Transverse colon (tissue), 4 donors: ENCODE data around the gene NBAS. TPM values are rescaled to one million over a fixed set of nuclear protein-coding genes. Genes with fewer than 3 reads are reported as not detected.

Source experiments
- DNase-seq: peaks from one replicate; pipeline ENCODE4 v3.0.0-alpha.2; 2019
- H3K27ac ChIP-seq, 4 donors: fragments of 200-600 bp; sonication (generic); 2 replicates each; pipeline ENCODE4 v1.5.1; 2016 to 2018; ENCODE audit warnings: inconsistent platforms in 4 of 4
- H3K27me3 ChIP-seq: fragments of 200-600 bp; sonication (generic); 2 replicates; pipeline ENCODE4 v1.5.1; 2017; ENCODE audit warnings: inconsistent platforms
- H3K36me3 ChIP-seq, 4 donors: fragments of 200-600 bp; sonication (generic); 2 replicates each; pipeline ENCODE4 v1.5.1; 2017 to 2019; ENCODE audit warnings: inconsistent platforms in 4 of 4
- H3K4me1 ChIP-seq, 4 donors: fragments of 200-600 bp; sonication (generic); 2 replicates each; pipeline ENCODE4 v1.5.1; 2017 to 2020; ENCODE audit warnings: inconsistent platforms in 4 of 4
- H3K4me3 ChIP-seq, 4 donors: fragments of 200-600 bp; sonication (generic); 1 replicate in 1 of 4; 2 replicates in 3 of 4; pipeline versions ENCODE4 v1.5.1 to v1.6.1; 2017 to 2019; ENCODE audit warnings: inconsistent platforms in 4 of 4
- H3K9me3 ChIP-seq, 2 donors: fragments of 200-600 bp; sonication (generic); 2 replicates each; pipeline ENCODE4 v1.5.1; 2017 to 2019; ENCODE audit warnings: inconsistent platforms in 2 of 2
- CTCF ChIP-seq, 5 experiments: fragments of 200-600 bp in 3 of 5; fragments of 450-650 bp in 2 of 5; sonication (generic) in 3 of 5; IDR thresholded peaks; 1 replicate in 2 of 5; 2 replicates in 3 of 5; pipeline ENCODE4 v1.5.1; 2016 to 2017; ENCODE audit warnings: antibody characterized with exemption in 5 of 5, inconsistent platforms in 3 of 5, mild to moderate bottlenecking in 2 of 5, moderate library complexity in 1 of 5
- EP300 ChIP-seq: sonication (generic); formaldehyde crosslinking; IDR thresholded peaks from one replicate; pipeline ENCODE4 v1.6.1; 2017; ENCODE audit warnings: antibody characterized with exemption, low read depth
- POLR2A ChIP-seq: fragments of 450-650 bp; IDR thresholded peaks from one replicate; pipeline ENCODE4 v1.6.1; 2016; ENCODE audit warnings: antibody characterized with exemption, mild to moderate bottlenecking, moderate library complexity
- POLR2AphosphoS5 ChIP-seq, 3 donors: sonication (generic); formaldehyde crosslinking; IDR thresholded peaks; one replicate each; pipeline ENCODE4 v1.6.1; 2016; ENCODE audit warnings: antibody characterized with exemption in 3 of 3
- WGBS, 2 donors: methylation state at CpG; one replicate each; pipeline ENCODE4 v1.1.5; 2018; ENCODE audit warnings: low coverage in 1 of 2; 5-methylcytosine and 5-hydroxymethylcytosine counted together
- in situ Hi-C, 4 donors: fragments of 200-750 bp; cut with MboI; loops; one replicate each; pipeline versions ENCODE4 v1.15.0 to v1.15.1; 2017; ENCODE audit warnings: low sequenced_read_pairs in 3 of 4, low pct_ligation_motif_present in 1 of 4, low pct_unique_long_range_greater_than_20kb in 1 of 4
- intact Hi-C: fragments of 100-400 bp; cut with DNase I; formaldehyde crosslinking; loops from one replicate; pipeline ENCODE4 v1.15.1; 2023; ENCODE audit warnings: low total_unique reads
- total RNA-seq, 4 donors: library from RNA; depleted of rRNA; stranded (reverse); fragments of >200 nt; gene quantifications; one replicate each; pipeline ENCODE4 v1.1.0, GENCODE V29; 2016

Gene NBAS
- total RNA-seq, 4 donors from 2014 or later: 30.6 to 43.2 (median 34.5) TPM

DNA sequence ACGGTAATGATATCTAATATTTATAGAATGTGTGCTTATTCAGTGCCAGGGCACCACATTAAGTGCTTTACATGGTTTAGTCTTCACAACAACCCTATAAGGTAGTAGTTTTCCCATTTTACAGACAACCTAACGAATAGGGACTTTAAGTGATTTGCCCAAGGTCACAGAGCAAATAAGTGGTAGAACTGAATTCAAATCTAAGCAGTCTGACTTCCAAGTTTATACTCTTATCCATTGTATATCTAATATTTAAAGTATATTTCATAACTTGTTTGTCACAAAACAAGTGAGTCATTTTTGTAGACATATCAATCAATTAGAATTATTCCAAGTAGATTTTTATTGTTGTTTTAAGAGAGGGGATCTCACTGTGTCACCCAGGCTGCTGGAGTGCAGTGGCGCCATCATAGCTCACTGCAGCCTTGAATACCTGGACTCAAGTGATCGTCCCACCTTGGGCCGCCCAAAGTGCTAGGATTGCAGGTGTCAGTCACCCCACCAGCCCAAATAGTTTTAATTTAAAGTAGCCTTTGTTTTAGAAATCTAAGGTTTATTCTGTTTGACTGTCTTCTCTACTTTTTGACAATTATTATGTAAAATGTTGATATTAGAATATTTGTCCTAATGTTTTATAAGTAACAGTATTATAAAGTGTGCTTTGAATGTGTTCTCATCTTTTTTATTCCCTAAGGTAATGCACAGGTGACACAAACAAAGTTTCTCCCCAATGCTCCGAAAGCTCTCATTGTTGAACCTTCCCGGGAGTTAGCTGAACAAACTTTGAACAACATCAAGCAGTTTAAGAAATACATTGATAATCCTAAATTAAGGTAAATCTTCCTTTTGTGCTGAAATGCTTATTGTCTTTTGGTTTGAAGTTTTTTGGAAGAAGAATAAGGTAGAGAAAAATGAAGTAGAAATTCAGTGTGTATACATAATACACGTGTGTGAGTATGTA is 45.6 kb upstream of the NBAS start:
- TF ChIP-seq POLR2A (no peak), POLR2AphosphoS5 (IDR thresholded peaks at IDR 0.05) (no peak), EP300 (no peak), CTCF (IDR thresholded peaks at IDR 0.05) (no peak)
- no peak for DNase-seq
- 88 to 92% methylated on average over 8 of the region's 8 CpGs for WGBS, 2 donors
- in situ Hi-C loops: no loop called here
- Histone ChIP-seq H3K27ac (no peak overlapping the region), H3K27me3 (no peaks in the 10 kb centered on the region), H3K9me3 (no peaks in the 10 kb centered on the region), H3K36me3 (peaks cover 0 to 79% (median 39%) of the 10 kb centered on the region in 4 donors), H3K4me3 (no peak overlapping the region), H3K4me1 (no peaks in the 10 kb centered on the region)
- intact Hi-C loops: no loop called here

- H3K36me3 ChIP-seq: peaks cover 0 to 90% (median 44%) of the 10 kb centered on the region in 4 donors
These were observed 44.6 kb upstream of the NBAS start for GRCh38 chr2:15605721-15606120.

GRCh38 chr2:15603948-15604347 is 42.8 kb upstream of the NBAS start:
- no peak for TF ChIP-seq CTCF (IDR thresholded peaks at IDR 0.05)
- TF ChIP-seq POLR2AphosphoS5 (IDR thresholded peaks at IDR 0.05): no peak
- TF ChIP-seq POLR2A: no peak
- TF ChIP-seq EP300: no peak

More at GRCh38 chr2:15605721-15606120, 44.6 kb upstream of the NBAS start:
- TF ChIP-seq EP300 (no peak), POLR2AphosphoS5 (IDR thresholded peaks at IDR 0.05) (no peak), POLR2A (no peak), CTCF (IDR thresholded peaks at IDR 0.05) (no peak)
- H3K4me3 ChIP-seq: no peak overlapping the region
- no peaks in the 10 kb centered on the region for H3K9me3 ChIP-seq
- H3K27me3 ChIP-seq: no peaks in the 10 kb centered on the region
- intact Hi-C loops (no loop called here), in situ Hi-C loops (no loop called here)
- H3K27ac ChIP-seq: no peak overlapping the region
- WGBS, 2 donors: 46 to 90% methylated on average over 1 of the region's 1 CpG
- DNase-seq: no peak
- no peaks in the 10 kb centered on the region for H3K4me1 ChIP-seq

DNA sequence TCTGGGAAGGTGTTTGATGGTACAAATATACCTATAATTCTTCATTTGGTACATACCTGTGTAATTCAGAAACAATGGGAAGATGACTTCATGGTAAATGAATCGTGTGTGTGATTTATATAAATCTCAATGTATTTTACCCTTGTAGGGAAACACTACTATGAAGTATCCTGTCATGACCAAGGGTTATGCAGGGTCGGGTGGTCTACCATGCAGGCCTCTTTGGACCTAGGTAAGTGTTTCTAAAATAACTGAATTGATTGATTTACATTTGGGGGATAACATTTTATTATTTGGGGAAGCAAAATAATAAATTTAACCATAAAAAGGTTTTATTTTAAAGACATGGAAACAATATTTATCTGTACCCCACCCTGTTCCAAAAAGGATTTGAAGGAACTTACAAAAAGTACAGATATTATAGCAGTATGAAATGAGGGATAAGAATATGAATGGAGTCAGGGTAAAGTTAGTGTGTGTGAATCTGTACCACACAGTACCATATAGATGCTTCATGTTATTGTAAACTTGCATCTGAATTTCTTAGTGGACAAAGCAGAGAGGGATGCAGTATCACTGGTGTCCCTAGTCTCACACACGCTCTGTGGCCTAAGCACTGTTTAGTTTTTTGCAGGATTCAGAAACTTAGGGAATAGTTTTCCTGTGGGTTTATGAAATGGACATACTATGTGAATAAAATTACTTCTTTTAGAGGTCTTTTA is 42.1 kb upstream of the NBAS start:
- intact Hi-C loops: no loop called here

More at GRCh38 chr2:15603948-15604347, 42.8 kb upstream of the NBAS start:
- no peak overlapping the region for H3K4me3 ChIP-seq
- intact Hi-C loops (no loop called here), in situ Hi-C loops (no loop called here)
- H3K36me3 ChIP-seq: peaks cover 0 to 92% (median 45%) of the 10 kb centered on the region in 4 donors
- H3K27me3 ChIP-seq: no peaks in the 10 kb centered on the region
- 92 to 95% methylated on average over 2 of the region's 2 CpGs for WGBS, 2 donors
- no peaks in the 10 kb centered on the region for H3K4me1 ChIP-seq
- no peak for DNase-seq
- H3K27ac ChIP-seq: no peak overlapping the region
- H3K9me3 ChIP-seq: no peaks in the 10 kb centered on the region

More for the DNA sequence above, 42.1 kb upstream of the NBAS start:
- 96 to 100% methylated on average over 3 of the region's 3 CpGs for WGBS, 2 donors
- Histone ChIP-seq H3K9me3 (no peaks in the 10 kb centered on the region), H3K27me3 (no peaks in the 10 kb centered on the region), H3K4me3 (no peak overlapping the region), H3K36me3 (peaks cover 0 to 97% (median 47%) of the 10 kb centered on the region in 4 donors), H3K27ac (no peak overlapping the region), H3K4me1 (no peaks in the 10 kb centered on the region)
- in situ Hi-C loops: no loop called here
- TF ChIP-seq EP300: no peak
- DNase-seq: no peak
